ENCODE measurements around the gene HMGCLL1.

Gene HMGCLL1

DNA sequence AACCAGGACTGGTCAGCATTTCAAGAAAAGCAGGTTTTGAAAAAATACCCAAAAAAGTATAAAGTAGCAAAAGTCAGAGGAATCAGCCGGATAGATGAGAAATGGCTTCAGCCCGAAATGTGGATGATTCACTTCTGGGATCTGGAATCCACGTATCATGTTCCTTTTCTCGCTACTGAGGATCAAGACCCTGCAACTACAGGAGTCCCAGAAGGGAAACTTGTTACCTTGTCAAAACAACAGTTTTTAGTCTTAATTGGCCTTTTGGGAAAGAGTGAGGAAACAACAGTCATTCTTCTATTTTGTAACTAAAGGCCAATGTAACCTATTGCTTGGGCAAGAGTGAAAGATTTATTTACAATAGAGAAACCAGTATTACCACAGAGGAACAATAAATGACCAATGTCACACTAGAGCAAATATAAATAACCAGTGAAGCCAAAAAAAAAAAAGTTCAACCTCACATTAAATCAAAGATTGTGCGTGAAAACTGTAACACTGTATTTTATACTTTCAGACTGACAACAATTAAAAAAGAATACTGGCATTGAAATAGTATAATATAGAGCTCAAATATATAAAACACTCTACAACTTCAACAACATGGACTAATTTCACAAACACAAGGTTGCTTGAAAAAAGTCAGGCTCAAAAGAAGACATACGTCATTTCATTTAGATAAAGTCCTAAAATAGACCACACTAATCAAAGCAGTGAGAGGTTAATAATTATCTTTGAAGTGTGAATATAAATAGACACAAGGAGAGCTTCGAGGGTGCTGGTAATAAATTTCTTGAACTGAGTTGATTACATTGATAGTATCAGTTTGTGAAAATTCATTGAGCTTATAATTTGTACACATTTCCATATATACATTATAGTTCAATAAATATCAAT is 135.5 kb downstream of the HMGCLL1 start:
- DNase-seq (ENCODE audit: low spot score), result no peak

GRCh38 chr6:55438203-55438602 is 140.8 kb downstream of the HMGCLL1 start:
- DNase-seq (ENCODE audit: low spot score), result no peak

GRCh38 chr6:55437141-55437540 is 141.9 kb downstream of the HMGCLL1 start:
- DNase-seq (ENCODE audit: low spot score), result no peak

DNA sequence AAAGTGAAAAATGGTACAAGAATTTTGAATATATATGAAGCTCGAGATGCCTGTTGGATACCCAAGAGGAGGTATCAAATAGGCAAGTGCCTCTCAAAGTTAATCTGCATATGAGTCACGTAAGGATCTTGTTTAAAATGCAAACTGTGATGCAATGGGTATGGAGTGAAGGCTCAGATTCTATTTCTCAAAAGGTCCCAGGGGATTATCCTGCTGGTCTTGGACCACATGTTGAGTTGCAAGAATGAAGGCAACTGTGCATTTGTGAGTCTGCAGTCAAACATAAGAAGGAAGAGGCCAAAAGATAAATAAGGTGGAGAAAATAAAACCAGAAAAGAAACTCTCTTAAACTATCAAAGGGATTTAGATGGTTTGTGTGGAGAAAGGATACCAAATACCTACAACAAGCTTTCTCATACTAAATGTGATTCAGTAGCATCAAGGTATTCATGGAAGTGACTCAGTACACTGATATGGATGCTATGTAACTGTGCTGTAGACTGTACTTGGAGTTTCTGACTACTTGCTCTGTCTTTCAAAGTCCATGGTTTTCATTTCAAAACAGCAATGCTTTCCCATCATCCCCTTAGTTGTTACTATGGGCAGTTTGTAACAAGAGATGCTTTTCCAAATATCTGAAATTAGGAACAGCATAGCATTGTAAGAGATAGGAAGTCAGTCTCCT is 145.4 kb downstream of the HMGCLL1 start:
- no peak for DNase-seq (ENCODE audit: low spot score)

GRCh38 chr6:55423933-55424332 is 155.1 kb downstream of the HMGCLL1 start:
- DNase-seq (ENCODE audit: low spot score), result no peak

DNA sequence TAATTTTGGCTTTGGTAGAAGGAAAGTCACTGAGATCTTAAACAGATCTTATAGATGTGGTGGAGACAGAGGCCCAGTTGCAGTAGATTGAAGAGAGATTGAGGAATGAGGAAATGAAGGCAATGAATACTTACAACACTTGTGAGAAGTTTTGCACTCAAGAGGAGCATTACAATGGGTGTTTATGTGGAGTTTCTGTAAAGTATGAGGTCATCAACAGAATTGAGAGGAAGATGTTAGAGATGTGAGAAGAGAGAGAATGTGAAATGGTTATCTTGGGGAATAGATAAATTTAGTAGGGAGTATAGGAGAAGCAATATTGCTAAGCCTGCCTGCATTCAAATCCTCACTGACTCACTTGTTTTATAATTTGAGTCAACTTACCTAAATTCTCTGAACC is 168.3 kb downstream of the HMGCLL1 start:
- no peak for DNase-seq (ENCODE audit: low spot score)

DNA sequence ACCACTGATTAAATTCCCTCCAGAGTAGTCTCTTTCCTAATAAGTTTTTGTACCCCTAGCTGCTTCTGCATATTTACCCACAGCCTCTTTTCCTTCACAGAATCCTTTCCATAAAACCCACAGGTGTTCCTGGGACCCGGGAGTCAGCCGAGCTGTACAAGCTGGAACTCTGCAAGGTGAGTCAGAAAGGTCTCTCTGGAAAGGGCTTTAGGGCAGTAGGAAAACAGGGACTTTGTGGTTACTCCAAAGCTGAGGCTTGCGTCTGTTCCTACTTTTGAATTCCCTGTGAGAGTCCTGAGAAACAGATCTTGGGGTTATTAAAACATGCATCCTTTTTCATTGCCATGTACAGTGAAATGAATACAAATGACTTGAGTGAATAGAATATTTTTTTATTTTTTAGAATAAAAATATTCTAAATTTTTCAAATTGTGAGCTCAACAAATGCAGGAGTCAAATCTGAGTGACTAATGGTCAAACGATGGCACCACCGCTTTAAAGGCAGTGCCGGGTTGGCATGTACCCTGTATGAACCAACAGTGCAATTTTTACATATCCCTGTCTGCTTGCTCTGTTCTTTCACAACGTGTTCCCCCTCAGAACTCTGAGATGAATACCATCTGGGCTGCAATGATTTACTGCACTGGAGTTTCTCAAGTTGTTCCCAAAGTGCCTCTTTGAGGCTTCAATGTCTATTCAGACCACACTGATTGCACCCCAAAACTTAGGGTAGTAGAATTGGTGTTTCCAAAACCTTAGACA is 173.3 kb downstream of the HMGCLL1 start:
- no peak for DNase-seq (ENCODE audit: low spot score)

DNA sequence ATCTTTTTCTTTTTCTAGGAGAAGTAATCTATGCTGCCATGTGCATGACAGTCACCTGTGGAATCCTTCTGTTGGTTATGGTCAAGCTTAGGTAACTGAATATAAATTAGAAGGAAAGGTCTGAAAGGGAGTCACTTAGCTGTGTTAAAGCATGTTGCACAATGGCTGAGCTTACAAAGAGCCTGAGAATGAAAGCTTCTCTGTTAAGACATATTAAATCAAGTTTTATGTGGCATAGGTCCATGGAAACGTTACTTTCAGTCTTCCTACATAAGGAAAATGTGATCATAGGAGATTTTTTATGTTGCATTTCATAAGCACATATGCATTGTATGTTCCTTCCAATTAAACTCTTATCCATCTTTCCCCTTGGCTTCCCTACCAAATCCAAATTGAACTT is 179.6 kb downstream of the HMGCLL1 start:
- no peak for DNase-seq (ENCODE audit: low spot score)

GRCh38 chr6:55397986-55398385 is 181.0 kb downstream of the HMGCLL1 start:
- DNase-seq (ENCODE audit: low spot score), result no peak

GRCh38 chr6:55395871-55396270 is 183.1 kb downstream of the HMGCLL1 start:
- DNase-seq (ENCODE audit: low spot score), result no peak

- DNase-seq (ENCODE audit: low spot score), result no peak
Observed at GRCh38 chr6:55388211-55388610, 190.8 kb downstream of the HMGCLL1 start.

Data from hematopoietic multipotent progenitor cell treated with erythropoietin and hydrocortisone succinate and interleukin-3 and kit ligand, for 15 days (in vitro differentiated cells).